ENCODE results near the gene NET1. TPM values are rescaled to one million over a fixed set of nuclear protein-coding genes. Genes with fewer than 3 reads are reported as not detected.

NET1 gene
- total RNA-seq, 1 donor from 2014 or later, result 51.4 TPM

- intact Hi-C loops (cut with micrococcal nuclease), result no loop called here
Measured at GRCh38 chr10:5441106-5441505, 28.7 kb downstream of the NET1 start.

DNA sequence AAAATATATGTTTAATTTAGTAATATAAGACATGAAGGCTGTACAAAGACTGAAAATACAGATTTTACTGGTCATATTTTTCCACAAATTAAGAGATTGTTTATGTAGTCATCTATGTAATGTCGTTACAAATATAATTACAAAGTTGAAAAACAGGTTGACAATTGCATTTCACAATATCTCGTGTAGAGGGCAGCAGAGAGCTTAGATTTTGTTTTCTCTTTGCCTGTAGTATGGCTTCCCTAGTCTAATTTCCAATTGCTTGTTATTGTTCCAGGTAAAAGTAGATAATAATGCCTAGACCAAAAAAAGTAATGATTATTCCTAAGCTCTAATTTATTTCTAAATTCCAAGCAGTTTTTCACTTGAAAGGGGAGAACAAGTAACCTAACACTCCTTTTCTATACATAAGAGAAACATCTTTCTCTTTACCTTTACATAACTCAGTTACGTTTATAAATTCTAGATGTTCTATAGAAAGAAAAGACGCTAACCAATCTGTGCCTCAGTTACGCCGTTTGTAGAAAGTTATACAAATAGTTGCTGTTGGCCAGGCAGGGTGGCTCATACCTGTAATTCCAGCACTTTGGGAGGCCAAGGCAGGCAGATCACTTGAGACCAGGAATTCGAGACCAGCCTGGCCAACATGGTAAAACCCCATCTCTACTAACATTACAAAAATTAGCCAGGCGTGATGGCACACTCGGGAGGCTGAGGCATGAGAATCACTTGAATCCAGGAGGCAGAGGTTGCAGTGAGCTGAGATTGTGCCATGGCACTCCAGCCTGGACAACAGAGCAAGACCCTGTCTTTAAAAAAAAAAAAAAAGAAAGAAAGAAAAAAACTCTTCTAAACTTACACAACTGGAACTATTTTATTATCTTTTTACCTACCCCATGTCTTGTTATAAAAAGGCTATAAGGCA is 30.0 kb downstream of the NET1 start:
- intact Hi-C loops (cut with micrococcal nuclease), result loop anchor here (1.0 kb wide), 1 partner anchor 181 kb away; no protein-coding TSS in a partner anchor

DNA sequence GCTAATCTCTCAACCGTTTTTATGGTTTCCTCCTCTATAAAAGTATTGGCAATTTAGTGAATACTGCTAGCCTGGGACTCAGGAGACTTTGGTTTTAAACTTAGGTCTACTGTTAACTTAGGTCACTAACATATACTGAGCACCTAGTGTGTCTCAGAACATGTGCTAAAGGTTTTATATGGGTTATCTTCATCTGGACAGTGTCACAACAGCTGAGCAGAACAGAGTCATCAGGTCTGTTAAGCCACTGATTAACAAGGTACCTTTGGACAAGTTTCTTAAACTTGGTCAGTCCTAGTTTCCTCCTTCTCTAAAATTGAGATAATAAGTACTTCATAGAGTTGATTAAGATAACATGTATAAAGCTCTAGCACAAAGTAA is 30.6 kb downstream of the NET1 start:
- intact Hi-C loops (cut with micrococcal nuclease), result loop anchor here (1.0 kb wide), 1 partner anchor 180 kb away; no protein-coding TSS in a partner anchor

- intact Hi-C loops (cut with micrococcal nuclease), result no loop called here
Measured at GRCh38 chr10:5443429-5443828, 31.1 kb downstream of the NET1 start.

DNA sequence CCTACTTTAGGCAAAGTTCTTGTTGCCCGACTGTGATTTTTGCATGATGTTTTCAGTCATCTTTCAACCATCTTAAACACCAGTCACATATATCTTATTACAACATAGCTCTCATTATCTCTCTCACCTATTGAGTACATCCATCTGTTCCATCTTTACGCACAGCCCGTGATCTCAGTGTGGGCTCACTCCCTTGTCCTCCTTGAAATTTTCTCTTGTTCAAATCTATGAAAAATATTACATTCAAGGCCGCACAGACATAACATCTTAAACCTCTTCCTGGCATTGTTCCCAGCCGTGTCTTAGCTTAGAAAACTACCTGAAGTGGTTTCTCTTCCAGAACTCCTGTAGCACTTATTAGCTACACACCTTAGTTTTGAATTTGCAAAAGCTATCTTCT is 32.6 kb downstream of the NET1 start:
- intact Hi-C loops (cut with micrococcal nuclease), result loop anchor here (5.0 kb wide), 3 partner anchors 237 to 602 kb away; partner anchors contain the start of genes IL15RA and TASOR2

GRCh38 chr10:5446390-5446926 is 34.1 kb downstream of the NET1 start:
- intact Hi-C loops (cut with micrococcal nuclease), result loop anchor here (2.0 to 5.0 kb wide), 6 partner anchors 34 to 601 kb away; partner anchors contain the start of genes GDI2, IL15RA, NET1 and TASOR2

- intact Hi-C loops (cut with micrococcal nuclease), result loop anchor here (1.0 to 5.0 kb wide), 7 partner anchors 34 to 600 kb away; partner anchors contain the start of genes GDI2, IL15RA, NET1 and TASOR2
Measured at GRCh38 chr10:5447056-5447455, 34.7 kb downstream of the NET1 start.

DNA sequence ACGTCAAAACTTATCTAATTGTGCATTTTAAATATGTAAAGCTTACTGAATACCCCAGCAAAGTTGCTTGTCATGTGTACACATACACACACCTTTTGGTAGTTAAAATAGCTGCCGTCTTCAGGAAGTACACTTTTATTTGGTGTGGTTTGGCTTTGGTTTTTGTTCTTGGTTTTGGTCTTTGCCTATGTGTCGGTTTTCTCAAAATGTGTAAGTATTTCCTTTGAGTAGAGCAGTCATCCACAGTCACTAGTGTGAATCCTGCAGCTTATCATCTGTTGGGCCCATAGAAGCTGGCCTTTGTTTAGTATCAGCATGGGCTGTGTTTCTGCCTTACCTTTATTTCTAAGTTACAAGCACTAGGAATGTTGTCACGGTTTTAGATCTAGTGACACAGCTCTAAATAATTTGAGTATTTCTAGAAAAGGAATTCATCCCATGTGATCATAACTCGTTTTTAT is 35.3 kb downstream of the NET1 start:
- intact Hi-C loops (cut with micrococcal nuclease), result loop anchor here (1.0 to 5.0 kb wide), 7 partner anchors 35 to 600 kb away; partner anchors contain the start of genes GDI2, IL15RA, NET1 and TASOR2

- intact Hi-C loops (cut with micrococcal nuclease), result loop anchor here (5.0 kb wide), 3 partner anchors 234 to 599 kb away; partner anchors contain the start of genes IL15RA and TASOR2
Measured at GRCh38 chr10:5448333-5449001, 36.1 kb downstream of the NET1 start.

DNA sequence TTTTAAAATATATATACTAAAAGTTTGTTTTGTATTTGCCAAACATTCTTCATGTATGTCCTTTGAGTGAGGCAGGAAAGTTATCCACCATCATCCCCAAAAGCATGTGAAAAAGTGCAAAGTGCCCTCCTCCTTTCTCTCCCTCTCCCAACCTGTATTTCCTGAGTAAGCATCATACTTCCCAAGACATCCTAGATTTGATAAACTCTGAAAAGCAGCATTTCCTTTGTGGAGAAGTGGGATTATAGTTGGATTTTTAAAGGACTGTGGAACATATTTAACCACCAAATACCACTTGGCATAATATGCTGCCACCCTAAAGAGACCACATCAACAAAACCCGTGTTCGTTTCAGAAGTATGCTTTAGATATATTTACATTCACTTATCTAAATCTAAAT is 36.9 kb downstream of the NET1 start:
- intact Hi-C loops (cut with micrococcal nuclease), result loop anchor here (5.0 kb wide), 3 partner anchors 233 to 598 kb away; partner anchors contain the start of genes IL15RA and TASOR2

DNA sequence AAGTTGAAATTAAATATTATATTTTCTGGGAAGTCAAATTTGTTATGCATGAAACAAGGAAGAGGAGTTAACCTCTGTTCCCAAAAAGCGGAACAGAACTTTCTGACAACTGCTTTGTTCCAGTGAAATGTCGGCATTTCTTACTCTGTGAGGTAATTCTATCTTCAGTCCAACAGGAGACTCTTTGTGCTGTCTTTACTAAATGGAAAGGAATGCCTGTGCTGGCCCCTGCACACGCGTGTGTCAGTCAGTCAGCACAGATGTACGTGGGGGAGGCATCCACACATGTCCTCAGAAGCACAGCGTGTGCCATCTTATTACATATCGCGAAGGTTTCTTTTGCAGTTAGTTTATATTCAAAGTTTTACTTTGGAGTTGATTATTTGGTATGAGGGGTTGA is 37.5 kb downstream of the NET1 start:
- intact Hi-C loops (cut with micrococcal nuclease), result loop anchor here (5.0 kb wide), 3 partner anchors 232 to 597 kb away; partner anchors contain the start of genes IL15RA and TASOR2

DNA sequence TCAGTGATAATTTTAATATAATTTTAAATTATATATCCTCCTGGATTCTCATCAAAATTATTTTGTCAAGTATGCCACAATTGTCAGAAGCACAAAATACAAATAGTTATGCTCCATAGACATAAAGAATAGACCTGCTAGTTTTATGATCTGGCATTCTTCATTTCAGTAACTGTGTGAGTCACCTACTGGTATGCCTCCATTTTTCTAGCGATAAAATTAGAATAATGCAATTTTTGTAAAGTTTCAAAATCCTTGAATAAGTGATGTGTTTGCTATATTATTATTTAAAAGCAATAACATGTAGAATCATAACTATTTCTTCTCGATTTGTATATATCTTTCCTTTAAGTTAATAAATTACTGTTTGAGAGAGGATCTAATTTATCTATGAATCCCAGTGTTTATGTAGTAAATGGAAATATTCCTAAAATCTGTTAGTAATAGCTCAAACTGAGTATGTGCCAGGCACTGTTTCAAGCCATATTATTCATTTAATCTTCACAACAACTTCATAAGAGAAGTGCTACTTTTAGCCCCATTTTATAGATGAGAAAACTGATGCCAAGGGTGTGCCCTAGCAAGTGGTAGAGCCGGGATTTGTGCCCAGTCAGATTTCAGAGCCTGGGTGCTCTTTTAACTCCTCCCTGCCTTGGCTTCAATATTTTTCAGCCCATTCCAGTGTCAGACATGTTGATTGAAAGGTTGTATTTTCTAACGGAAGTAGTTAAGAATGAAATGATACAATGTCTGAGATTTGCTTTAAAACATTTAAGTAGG is 38.4 kb downstream of the NET1 start:
- intact Hi-C loops (cut with micrococcal nuclease), result no loop called here

GRCh38 chr10:5453749-5454489 is 41.6 kb downstream of the NET1 start:
- intact Hi-C loops (cut with micrococcal nuclease), result no loop called here

- intact Hi-C loops (cut with micrococcal nuclease), result no loop called here
Measured at GRCh38 chr10:5456563-5456962, 44.2 kb downstream of the NET1 start.

DNA sequence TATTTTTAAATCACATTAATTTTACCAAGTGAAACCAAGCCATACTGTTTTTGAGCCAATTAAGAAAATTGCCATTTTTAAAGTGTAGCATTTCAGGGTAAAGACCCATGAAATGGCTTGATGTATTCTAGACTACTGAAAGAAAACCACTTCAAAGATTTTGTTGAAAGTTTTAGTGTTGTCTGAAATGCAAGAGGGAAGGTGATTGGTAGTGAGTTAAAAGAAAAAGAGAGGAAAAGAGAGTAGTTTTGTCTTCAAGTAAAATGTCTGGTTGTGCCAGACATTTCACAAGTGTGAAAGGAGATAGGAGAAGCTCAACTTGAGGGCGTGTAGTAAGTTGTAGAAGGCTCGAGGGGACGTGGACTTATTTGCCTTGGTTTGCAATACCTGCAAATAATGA is 45.4 kb downstream of the NET1 start:
- intact Hi-C loops (cut with micrococcal nuclease), result no loop called here

- intact Hi-C loops (cut with micrococcal nuclease), result no loop called here
Measured at GRCh38 chr10:5458425-5458824, 46.1 kb downstream of the NET1 start.

- intact Hi-C loops (cut with micrococcal nuclease), result no loop called here
Measured at GRCh38 chr10:5458949-5459747, 46.8 kb downstream of the NET1 start.

GRCh38 chr10:5460468-5461202 is 48.3 kb downstream of the NET1 start:
- intact Hi-C loops (cut with micrococcal nuclease), result no loop called here
